Epithelial cell of esophagus (primary cell): ENCODE measurements around the gene BTC.
A peak's percentile ranks its signal among the peaks of the same experiment; 100 is the strongest.
"Not testable (repeated sequence)": the region's sequence is repeated elsewhere in the genome, so short reads cannot be mapped to it uniquely, and the experiment has no call there.

Experiments
- DNase-seq: peaks from one replicate; pipeline ENCODE4 v3.0.0; 2010; ENCODE audit warnings: low read depth
- H3K4me3 ChIP-seq: 2 replicates; pipeline ENCODE4 v1.5.1; 2011; ENCODE audit warnings: mild to moderate bottlenecking, low read length, control low read depth
- TF ChIP-seq, protein P1 (sequence below): IDR thresholded peaks from 2 replicates; pipeline ENCODE4 v1.5.1; 2011; ENCODE audit warnings: low read depth, mild to moderate bottlenecking, low read length, control low read depth, inconsistent platforms; ENCODE audit not compliant: insufficient read depth; ENCODE audit errors: missing control alignments

Gene BTC

DNA sequence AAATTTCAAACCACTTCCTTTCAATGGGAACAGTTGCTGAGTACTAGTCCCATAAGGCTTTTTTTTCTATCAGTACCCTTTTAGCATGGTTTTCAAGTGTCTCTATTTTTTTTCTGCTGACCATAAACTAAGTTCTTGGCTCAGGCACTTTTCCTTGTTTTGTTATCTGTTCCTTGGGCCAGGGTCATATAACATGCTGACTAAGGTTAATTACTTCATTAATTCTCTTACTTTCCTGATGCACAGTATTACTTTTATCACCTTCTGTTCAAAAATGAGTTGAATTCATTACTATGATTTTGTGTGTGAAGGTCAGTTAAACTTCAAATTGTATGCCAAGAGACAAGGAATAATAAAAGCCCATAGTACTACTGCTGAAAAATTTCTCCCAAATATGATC lies 19.7 kb upstream of the BTC start:
- TF ChIP-seq, protein P1, sequence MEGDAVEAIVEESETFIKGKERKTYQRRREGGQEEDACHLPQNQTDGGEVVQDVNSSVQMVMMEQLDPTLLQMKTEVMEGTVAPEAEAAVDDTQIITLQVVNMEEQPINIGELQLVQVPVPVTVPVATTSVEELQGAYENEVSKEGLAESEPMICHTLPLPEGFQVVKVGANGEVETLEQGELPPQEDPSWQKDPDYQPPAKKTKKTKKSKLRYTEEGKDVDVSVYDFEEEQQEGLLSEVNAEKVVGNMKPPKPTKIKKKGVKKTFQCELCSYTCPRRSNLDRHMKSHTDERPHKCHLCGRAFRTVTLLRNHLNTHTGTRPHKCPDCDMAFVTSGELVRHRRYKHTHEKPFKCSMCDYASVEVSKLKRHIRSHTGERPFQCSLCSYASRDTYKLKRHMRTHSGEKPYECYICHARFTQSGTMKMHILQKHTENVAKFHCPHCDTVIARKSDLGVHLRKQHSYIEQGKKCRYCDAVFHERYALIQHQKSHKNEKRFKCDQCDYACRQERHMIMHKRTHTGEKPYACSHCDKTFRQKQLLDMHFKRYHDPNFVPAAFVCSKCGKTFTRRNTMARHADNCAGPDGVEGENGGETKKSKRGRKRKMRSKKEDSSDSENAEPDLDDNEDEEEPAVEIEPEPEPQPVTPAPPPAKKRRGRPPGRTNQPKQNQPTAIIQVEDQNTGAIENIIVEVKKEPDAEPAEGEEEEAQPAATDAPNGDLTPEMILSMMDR, result no peak
- H3K4me3 ChIP-seq, result no peak overlapping the region
- no peak for DNase-seq

DNA sequence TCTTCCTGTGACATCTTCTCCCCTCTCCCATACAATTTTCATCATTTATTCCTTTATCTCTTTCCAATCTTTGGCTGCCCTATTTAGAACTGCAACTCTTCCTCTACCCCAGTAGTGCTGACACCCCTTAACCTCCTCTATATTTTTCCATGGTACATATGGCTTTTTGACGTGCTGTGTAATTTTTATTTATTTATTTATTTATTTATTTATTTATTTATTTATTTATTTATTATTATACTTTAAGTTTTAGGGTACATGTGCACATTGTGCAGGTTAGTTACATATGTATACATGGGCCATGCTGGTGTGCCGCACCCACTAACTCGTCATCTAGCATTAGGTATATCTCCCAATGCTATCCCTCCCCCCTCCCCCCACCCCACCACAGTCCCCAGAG lies 17.7 kb upstream of the BTC start:
- not testable (repeated sequence) for DNase-seq, H3K4me3 ChIP-seq

DNA sequence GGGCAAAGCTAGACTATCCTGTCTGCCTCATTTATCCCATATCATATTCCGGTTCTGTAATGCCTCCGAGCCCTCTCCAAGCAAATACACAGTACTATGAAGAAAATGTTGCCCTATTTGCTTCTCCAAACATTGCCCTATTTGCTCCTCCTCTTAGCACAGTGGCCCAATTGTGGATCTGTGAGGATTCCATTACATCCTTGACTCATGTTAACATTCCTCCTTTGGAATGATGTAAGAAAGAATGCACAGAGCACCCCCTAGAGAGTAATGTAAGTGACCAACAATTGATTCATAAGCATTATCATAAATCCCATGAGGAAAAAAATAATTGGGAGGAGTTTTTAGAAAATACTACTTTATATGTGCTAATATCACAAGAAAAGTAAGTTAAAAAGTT lies 11.3 kb upstream of the BTC start:
- no peak overlapping the region for H3K4me3 ChIP-seq
- TF ChIP-seq, protein P1, result no peak
- peak; percentile 71 for DNase-seq

DNA sequence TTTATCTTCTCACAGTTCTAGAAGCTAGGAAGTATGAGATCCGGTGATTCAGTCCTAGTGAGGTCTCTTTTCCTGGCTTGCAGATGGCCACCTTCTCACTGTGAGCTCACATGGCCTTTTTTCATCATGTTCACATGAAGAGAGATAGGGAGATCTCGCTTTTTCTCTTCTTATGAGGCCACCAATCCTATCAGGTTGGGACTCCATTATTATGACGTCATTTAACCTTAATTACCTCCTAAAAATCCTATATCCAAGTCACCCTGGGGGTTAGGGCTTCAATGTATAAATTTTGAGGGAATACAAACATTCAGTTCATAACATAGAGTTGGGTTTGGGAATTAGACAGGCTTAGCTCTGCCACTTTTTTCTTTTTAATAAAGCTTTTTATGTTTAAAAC lies 6.0 kb upstream of the BTC start:
- H3K4me3 ChIP-seq, result no peak overlapping the region
- TF ChIP-seq, protein P1, result no peak
- DNase-seq, result no peak

DNA sequence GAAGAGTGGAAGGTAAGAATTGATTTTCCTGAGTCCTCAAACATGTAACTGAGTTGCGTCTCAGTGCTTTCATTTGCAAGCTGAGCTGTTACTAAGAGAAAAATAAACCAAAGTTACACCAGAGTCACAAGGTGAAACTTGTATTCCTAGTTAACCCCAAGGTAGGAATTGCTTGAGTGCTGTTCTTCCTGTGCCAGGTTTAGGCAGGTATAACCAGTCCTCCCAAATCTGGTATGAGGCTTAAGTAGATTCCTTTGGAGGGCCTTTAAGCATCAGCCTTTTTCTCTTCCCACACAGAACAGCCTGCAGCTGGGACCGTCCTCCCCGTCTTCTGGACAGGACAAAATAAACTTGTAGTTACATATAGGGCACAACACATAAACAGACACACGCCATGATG lies 2.3 kb upstream of the BTC start:
- TF ChIP-seq, protein P1, result no peak
- DNase-seq, result peak; percentile 63
- H3K4me3 ChIP-seq, result no peak overlapping the region

DNA sequence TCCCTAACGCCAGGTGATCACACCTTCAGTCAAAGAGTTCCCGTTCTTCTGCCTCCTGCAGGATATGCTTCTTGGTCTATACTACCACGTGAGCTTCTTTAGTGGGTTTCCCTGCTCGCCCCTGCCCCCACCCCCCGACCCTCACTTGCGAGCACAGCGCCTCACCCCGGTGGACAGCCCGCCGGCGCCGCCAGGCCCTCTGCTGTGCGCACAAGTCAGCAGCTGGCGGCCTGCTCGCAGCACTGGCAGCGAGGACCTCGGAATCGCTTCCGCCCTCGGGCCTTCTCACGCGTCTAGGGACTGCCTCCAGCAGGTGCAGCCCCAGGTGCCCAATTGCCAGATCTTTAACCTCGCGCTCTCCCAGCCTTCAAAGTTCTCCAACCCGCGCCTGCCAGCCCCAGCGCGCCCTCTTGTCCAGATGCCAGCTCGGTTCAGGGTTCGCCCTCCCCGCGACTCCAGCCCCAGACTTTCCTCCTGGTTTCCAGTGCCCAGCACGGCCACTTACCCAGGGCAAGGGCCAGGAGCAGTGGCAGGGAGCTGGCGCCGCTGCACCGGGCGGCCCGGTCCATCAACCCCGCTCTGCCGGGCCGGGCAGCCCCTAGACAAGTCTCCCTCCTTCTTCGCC lies 454 bp downstream of the BTC start:
- TF ChIP-seq, protein P1, result peak; percentile 31
- peak; percentile 44 for DNase-seq
- H3K4me3 ChIP-seq, result peak overlapping the region; percentile 62

DNA sequence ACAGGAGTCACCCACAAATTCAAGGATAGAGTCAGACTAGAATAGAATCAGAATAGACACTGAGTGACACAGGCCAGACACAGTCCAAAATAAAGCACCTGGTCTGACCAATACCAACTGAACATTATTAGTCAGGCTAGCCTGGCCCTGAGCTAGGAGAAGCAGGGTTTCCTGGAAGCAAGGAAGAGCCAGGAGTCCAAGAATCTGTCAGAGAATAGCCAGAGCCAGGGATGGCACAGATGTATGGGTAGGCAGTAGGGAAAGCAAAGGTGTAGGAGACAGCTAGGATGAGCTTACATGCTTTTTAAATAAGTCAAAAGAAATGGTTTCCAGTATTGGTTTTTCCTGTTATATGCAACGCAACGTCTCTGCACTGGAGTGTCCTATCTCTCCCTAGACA lies 3.7 kb downstream of the BTC start:
- no peak for DNase-seq
- TF ChIP-seq, protein P1, result no peak
- H3K4me3 ChIP-seq, result no peak overlapping the region
